Measurements from ENCODE around the gene KRT1.

KRT1 gene

DNA sequence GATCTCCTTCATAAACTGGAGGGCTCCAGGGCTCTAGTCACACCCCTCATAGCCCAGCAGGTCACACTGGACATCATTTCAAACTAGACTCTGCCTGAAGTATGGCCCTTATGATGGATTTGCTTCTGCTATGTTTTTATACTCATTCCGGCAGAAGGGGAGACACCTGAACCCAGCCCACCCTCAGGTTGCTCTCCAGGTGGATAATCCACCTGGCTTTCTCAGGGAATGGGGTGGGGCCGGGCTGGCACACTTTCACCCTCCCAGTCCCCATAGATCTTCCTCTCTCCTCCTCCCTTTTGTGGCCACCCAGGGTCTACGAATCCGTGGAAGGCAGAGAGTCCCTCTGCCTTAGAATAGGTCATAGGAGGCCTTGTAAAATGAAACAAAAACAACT is 52.1 kb downstream of the KRT1 start:
- DNase-seq (ENCODE audit: low read depth, low spot score): no peak
- no peak overlapping the region for H3K4me3 ChIP-seq (ENCODE audit: low read length)

GRCh38 chr12:52627395-52628110 is 52.7 kb downstream of the KRT1 start:
- no peak overlapping the region for H3K4me3 ChIP-seq (ENCODE audit: low read length)
- no peak for DNase-seq (ENCODE audit: low read depth, low spot score)

All from Jurkat, Clone E6-1 (cell line).